Measurements from ENCODE around the gene RAB1A.

The RAB1A gene

GRCh38 chr2:65070856-65071255 is 59.0 kb downstream of the RAB1A start:
- Mint-ChIP-seq H3K9me3 (no peaks in the 10 kb centered on the region), H3K4me3 (no peak overlapping the region), H3K27me3 (no peaks in the 10 kb centered on the region), H3K27ac (peak overlapping the region; percentile 56), H3K4me1 (ENCODE audit: low read depth) (peaks cover 59% of the 10 kb centered on the region), H3K36me3 (ENCODE audit: low read depth) (peaks cover 69% of the 10 kb centered on the region)
- intact Hi-C loops (cut with micrococcal nuclease) = no loop called here

GRCh38 chr2:65070172-65070830 is 59.6 kb downstream of the RAB1A start:
- Mint-ChIP-seq H3K27me3 (no peaks in the 10 kb centered on the region), H3K4me3 (no peak overlapping the region), H3K27ac (peak overlapping the region; percentile 56), H3K9me3 (no peaks in the 10 kb centered on the region), H3K36me3 (ENCODE audit: low read depth) (peaks cover 69% of the 10 kb centered on the region), H3K4me1 (ENCODE audit: low read depth) (peaks cover 59% of the 10 kb centered on the region)
- intact Hi-C loops (cut with micrococcal nuclease) = no loop called here

- intact Hi-C loops (cut with micrococcal nuclease) = loop anchor here (5.0 to 10.0 kb wide), 3 partner anchors 98 to 505 kb away; partner anchors contain the start of gene ACTR2
- Mint-ChIP-seq H3K27me3 (no peaks in the 10 kb centered on the region), H3K9me3 (no peaks in the 10 kb centered on the region), H3K4me3 (no peak overlapping the region), H3K27ac (peak overlapping the region; percentile 56), H3K4me1 (ENCODE audit: low read depth) (peaks cover 64% of the 10 kb centered on the region), H3K36me3 (ENCODE audit: low read depth) (peaks cover 61% of the 10 kb centered on the region)
Observed at GRCh38 chr2:65069439-65069824, 60.5 kb downstream of the RAB1A start.

- H3K27ac Mint-ChIP-seq = peak overlapping the region; percentile 56
- H3K9me3 Mint-ChIP-seq = no peaks in the 10 kb centered on the region
- no peak overlapping the region for H3K4me3 Mint-ChIP-seq
- peaks cover 47% of the 10 kb centered on the region for H3K36me3 Mint-ChIP-seq (ENCODE audit: low read depth)
- peaks cover 78% of the 10 kb centered on the region for H3K4me1 Mint-ChIP-seq (ENCODE audit: low read depth)
- intact Hi-C loops (cut with micrococcal nuclease) = loop anchor here (5.0 to 10.0 kb wide), 3 partner anchors 99 to 507 kb away; partner anchors contain the start of gene ACTR2
- H3K27me3 Mint-ChIP-seq = no peaks in the 10 kb centered on the region
Observed at GRCh38 chr2:65067806-65068553, 61.9 kb downstream of the RAB1A start.

- Mint-ChIP-seq H3K27ac (peak overlapping the region; percentile 98), H3K27me3 (no peaks in the 10 kb centered on the region), H3K9me3 (no peaks in the 10 kb centered on the region), H3K36me3 (ENCODE audit: low read depth) (peaks cover 16% of the 10 kb centered on the region), H3K4me1 (ENCODE audit: low read depth) (peaks cover 73% of the 10 kb centered on the region), H3K4me3 (peak overlapping the region; percentile 71)
- intact Hi-C loops (cut with micrococcal nuclease) = loop anchor here (1.0 to 10.0 kb wide), 6 partner anchors 10 to 510 kb away; partner anchors contain the start of genes ACTR2 and RAB1A
Observed at GRCh38 chr2:65064728-65065552, 65.0 kb downstream of the RAB1A start.

- H3K9me3 Mint-ChIP-seq = no peaks in the 10 kb centered on the region
- H3K27ac Mint-ChIP-seq = peak overlapping the region; percentile 98
- intact Hi-C loops (cut with micrococcal nuclease) = loop anchor here (10.0 kb wide), 1 partner anchor 512 kb away; no protein-coding TSS in a partner anchor
- no peak overlapping the region for H3K4me3 Mint-ChIP-seq
- H3K36me3 Mint-ChIP-seq (ENCODE audit: low read depth) = peaks cover 2% of the 10 kb centered on the region
- peaks cover 60% of the 10 kb centered on the region for H3K4me1 Mint-ChIP-seq (ENCODE audit: low read depth)
- H3K27me3 Mint-ChIP-seq = no peaks in the 10 kb centered on the region
Observed at GRCh38 chr2:65062843-65063825, 66.8 kb downstream of the RAB1A start.

- Mint-ChIP-seq H3K27ac (peak overlapping the region; percentile 98), H3K27me3 (no peaks in the 10 kb centered on the region), H3K4me1 (ENCODE audit: low read depth) (peaks cover 59% of the 10 kb centered on the region), H3K9me3 (no peaks in the 10 kb centered on the region), H3K36me3 (ENCODE audit: low read depth) (peaks cover 3% of the 10 kb centered on the region), H3K4me3 (no peak overlapping the region)
- intact Hi-C loops (cut with micrococcal nuclease) = loop anchor here (10.0 kb wide), 1 partner anchor 513 kb away; no protein-coding TSS in a partner anchor
Observed at GRCh38 chr2:65061910-65062339, 68.0 kb downstream of the RAB1A start.

GRCh38 chr2:65061146-65061909 is 68.6 kb downstream of the RAB1A start:
- H3K9me3 Mint-ChIP-seq = no peaks in the 10 kb centered on the region
- no peak overlapping the region for H3K4me3 Mint-ChIP-seq
- no peaks in the 10 kb centered on the region for H3K27me3 Mint-ChIP-seq
- H3K36me3 Mint-ChIP-seq (ENCODE audit: low read depth) = peaks cover 5% of the 10 kb centered on the region
- intact Hi-C loops (cut with micrococcal nuclease) = loop anchor here (10.0 kb wide), 1 partner anchor 513 kb away; no protein-coding TSS in a partner anchor
- H3K27ac Mint-ChIP-seq = peak overlapping the region; percentile 98
- peaks cover 60% of the 10 kb centered on the region for H3K4me1 Mint-ChIP-seq (ENCODE audit: low read depth)

GRCh38 chr2:65059071-65059470 is 70.8 kb downstream of the RAB1A start:
- peaks cover 62% of the 10 kb centered on the region for H3K4me1 Mint-ChIP-seq (ENCODE audit: low read depth)
- H3K9me3 Mint-ChIP-seq = no peaks in the 10 kb centered on the region
- no peak overlapping the region for H3K27ac Mint-ChIP-seq
- intact Hi-C loops (cut with micrococcal nuclease) = no loop called here
- H3K4me3 Mint-ChIP-seq = no peak overlapping the region
- H3K36me3 Mint-ChIP-seq (ENCODE audit: low read depth) = peaks cover 17% of the 10 kb centered on the region
- H3K27me3 Mint-ChIP-seq = no peaks in the 10 kb centered on the region

- H3K4me3 Mint-ChIP-seq = peak overlapping the region; percentile 96
- H3K9me3 Mint-ChIP-seq = no peaks in the 10 kb centered on the region
Observed at GRCh38 chr2:65057391-65058052, 72.4 kb downstream of the RAB1A start.

GRCh38 chr2:65057054-65057375 is 72.9 kb downstream of the RAB1A start:
- Mint-ChIP-seq H3K36me3 (ENCODE audit: low read depth) (peaks cover 21% of the 10 kb centered on the region), H3K4me3 (peak overlapping the region; percentile 96), H3K27me3 (no peaks in the 10 kb centered on the region), H3K27ac (peak overlapping the region; percentile 94), H3K9me3 (no peaks in the 10 kb centered on the region), H3K4me1 (ENCODE audit: low read depth) (peaks cover 62% of the 10 kb centered on the region)
- intact Hi-C loops (cut with micrococcal nuclease) = loop anchor here (2.0 kb wide), 1 partner anchor 74 kb away; the partner anchor contains the start of gene RAB1A

More at GRCh38 chr2:65057391-65058052, 72.4 kb downstream of the RAB1A start:
- Mint-ChIP-seq H3K4me1 (ENCODE audit: low read depth) (peaks cover 59% of the 10 kb centered on the region), H3K27me3 (no peaks in the 10 kb centered on the region), H3K27ac (peak overlapping the region; percentile 94), H3K36me3 (ENCODE audit: low read depth) (peaks cover 17% of the 10 kb centered on the region)
- intact Hi-C loops (cut with micrococcal nuclease) = loop anchor here (2.0 kb wide), 1 partner anchor 73 kb away; the partner anchor contains the start of gene RAB1A

Data from dendritic cell treated with granulocyte-macrophage colony-stimulating factor and Interleukin-4, amounts not matched to agents 40 ng/mL and 50 ng/mL, for 4 days (primary cell).